HG02938 (cell line): ENCODE measurements around the gene PTPRF.
"Not testable (repeated sequence)": the region's sequence is repeated elsewhere in the genome, so short reads cannot be mapped to it uniquely, and the experiment has no call there.

ENCODE experiments used
- ATAC-seq: cut with Tn5 transposase; IDR thresholded peaks from one replicate; pipeline ENCODE4 v1.9.1; 2021; ENCODE audit warnings: mild to moderate bottlenecking, moderate library complexity; ENCODE audit not compliant: unreplicated experiment

The PTPRF gene

DNA sequence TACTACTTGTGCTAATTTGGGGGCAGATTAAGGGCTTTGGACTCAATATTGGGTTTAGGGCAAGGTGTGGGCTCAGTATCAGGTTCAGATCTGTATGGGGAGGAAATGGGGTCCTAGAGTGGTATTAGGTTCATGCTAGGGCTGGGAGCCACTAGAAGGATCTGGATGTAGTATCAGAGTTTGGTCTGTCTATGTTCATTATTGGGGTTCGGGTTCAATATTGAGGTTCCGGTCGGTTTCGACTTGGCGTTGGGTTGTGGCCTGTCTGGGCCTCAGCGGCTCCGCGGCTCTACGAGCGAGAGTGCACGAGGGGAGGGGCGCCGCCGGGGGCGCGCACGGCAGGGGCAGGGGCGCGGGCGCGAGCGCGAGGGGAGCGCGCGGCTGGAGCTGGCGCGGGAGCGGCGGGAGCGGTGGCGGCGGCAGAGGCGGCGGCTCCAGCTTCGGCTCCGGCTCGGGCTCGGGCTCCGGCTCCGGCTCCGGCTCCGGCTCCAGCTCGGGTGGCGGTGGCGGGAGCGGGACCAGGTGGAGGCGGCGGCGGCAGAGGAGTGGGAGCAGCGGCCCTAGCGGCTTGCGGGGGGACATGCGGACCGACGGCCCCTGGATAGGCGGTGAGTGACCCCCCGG is at the start of gene PTPRF:
TSS of gene PTPRF (plus strand) at position 401 of the 624 bp plus-strand sequence. CDS start 14,193 bp downstream, outside the sequence.
- no peak for ATAC-seq

DNA sequence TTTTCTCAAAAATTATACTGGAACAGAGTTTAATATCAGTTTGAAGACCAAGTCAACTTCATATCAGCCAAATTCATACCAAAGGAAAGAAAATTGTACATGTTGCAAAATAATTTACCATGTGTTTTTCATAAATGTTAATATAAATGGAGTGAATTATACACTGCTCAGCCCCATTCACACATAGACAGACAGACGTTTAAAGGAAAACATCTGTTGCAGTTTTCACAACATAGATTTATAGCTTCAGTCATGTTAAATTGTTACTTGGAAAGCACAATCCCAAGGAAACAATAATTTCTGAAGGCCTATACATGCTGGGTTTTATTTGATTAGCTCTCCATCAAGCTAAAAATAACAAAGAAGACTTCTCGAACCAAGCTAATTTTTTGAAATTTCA is 49.2 kb upstream of the PTPRF start:
- no peak for ATAC-seq

DNA sequence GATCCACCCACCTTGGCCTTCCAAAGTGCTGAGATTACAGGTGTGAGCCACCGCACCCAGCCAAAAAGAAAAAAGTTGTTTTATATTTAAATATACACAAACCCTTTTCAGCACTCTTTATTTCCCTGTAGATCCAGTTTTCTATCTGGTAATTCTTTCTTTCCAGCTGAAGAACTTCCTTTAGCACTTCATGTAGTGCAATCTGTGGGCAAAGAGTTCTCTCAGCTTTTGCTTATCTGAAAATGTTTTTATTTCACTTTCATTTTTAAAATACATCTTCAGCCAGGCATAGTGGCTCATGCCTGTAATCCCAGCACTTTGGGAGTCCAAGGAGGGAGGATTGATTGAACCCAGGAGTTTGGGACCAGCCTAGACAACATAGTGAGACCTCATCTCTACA is 48.5 kb upstream of the PTPRF start:
- no peak for ATAC-seq

DNA sequence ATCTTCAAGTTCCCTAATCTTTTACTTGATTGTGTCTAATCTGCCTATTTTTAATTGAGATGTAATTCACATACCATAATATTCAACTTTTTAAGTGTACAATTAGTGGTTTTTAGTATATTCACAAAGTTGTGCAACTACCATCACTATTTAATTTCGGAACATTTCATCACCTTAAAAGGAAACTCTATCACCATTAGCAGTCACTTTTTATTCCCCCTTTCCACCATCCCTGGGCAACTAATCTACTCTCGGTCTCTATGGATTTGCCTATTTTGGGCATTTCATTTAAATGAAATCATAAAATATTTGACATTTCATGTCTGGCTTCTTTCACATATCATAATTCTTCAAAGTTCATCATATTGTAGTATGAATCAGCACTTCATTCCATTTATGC is 46.3 kb upstream of the PTPRF start:
- ATAC-seq, result no peak

DNA sequence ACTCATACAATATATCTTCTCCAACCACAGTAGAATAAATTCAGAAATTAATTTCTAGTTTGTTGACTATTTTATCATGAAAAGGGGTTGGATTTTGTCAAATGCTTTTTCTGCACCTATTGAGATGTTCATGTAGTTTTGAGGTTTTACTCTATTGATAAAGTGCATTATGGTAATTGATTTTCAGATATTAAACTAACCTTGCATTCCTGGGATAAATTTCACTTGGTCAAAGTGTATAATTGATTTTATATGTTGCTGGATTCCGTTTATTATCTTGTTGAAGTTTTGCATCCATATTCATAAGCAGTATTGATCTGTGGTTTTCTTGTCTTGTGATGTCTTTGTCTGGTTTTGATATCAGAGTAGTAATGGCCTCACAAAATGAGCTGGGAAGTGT is 42.5 kb upstream of the PTPRF start:
- ATAC-seq, result no peak

DNA sequence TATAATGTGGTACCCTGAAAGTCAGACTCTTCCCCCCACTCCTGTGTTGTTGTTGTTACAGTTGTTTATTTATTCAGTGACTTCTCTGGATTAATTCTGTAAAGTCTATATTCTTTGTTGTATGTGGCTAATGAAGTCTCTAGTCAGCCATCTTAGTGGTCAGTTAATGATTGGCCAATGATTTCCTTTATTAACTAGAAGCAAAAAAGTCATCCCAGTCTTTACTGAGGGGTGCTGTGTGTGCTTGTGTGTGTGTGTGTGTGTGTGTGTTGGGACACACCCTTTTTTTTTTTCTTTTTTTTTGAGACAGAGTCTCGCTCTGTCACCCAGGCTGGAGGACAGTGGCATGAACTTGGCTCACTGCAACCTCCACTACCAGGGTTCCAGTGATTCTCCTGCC is 39.6 kb upstream of the PTPRF start:
- ATAC-seq, result no peak

DNA sequence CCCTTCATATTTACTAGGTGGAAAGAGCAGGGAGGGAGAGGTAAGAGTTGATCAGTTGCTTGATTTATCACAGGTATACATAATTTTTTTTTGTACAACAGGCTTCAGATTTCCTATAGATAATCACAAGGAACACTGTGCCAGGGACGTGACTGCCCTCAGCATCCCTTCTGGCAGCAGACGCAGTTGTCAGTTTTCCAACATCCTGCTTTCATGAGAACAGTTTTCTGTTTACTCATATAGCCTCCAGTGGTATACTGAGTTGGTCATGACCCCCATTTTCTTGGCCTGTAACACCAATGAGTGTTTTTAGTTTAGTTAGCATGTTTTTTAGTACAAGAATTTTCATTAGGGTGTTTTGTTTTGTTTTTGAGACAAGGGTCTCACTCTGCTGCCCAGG is 37.9 kb upstream of the PTPRF start:
- no peak for ATAC-seq

DNA sequence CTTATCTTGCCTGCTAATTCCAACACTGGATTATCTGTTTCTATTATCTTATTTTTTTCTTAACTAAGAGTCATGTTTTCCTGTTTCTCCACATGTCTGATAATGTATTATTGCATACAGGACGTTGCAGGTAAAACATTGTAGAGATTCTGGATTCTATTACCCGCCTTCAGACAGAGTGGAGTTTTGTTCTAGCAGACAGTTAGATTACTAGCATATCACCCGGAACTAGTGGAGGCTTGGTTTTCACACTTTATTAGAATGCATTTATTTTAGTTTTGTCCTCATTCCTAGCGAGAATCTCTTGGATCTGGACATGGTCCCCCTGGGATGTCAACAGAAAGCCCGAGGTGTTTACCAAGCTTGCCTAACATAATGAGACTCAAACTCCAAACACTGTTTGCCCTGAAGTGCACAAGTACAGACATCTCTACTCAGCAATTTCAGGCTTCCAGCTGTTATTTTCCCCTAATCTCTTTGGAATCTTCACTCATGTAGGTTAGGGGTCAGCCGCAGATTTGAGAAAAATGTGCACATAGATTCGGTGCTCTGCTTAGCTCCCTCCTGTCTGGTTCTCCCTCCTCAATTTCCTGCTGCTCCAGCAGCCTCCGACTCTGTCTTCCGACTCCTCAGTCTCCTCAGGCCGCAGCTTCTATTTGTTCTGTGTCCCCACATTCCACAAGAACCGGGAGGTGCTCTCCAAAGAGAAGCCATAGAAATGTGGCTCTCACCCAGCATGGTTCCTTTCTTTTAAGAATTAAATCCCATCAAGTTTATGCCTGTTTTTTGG is 36.8 kb upstream of the PTPRF start:
- no peak for ATAC-seq

DNA sequence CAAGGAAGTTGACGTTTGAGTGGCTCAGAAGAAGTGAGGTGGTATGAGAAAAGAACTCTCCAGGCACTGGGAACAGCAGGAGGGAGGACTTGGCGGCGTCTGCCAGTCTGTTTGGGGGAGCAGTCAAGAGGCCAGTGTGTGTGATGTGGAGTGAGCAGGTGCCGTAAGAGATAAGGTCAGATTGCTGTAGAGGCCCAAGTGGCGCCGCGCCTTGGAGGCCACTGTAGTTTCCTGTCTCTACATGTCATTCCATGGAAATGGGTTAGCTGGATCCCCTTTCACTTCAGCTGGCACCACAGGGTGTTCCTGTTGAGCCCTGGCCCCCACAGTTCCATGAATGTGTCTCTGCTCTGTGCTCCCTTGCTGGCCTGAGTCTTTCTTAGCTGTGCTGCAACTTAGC is 35.5 kb upstream of the PTPRF start:
- no peak for ATAC-seq

DNA sequence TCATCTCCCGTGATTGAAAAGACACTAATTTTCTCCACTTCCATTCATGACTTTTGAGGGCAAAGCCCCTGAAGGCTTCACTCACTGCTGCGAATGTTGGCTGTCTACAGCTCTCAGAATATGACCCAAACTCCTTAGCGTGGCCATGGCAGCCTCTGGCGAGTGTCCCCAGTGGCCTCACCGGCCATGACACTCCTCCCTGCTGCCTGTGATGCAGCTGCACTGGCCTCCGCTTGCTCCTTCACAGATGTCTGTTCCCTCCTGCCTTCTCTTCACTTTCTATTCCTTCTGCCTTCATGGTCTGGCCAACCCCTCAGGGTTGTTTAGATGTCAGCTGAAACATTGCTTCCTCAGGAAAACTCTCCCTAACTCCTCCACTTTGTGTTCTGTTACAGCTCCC is 30.8 kb upstream of the PTPRF start:
- ATAC-seq, result no peak

DNA sequence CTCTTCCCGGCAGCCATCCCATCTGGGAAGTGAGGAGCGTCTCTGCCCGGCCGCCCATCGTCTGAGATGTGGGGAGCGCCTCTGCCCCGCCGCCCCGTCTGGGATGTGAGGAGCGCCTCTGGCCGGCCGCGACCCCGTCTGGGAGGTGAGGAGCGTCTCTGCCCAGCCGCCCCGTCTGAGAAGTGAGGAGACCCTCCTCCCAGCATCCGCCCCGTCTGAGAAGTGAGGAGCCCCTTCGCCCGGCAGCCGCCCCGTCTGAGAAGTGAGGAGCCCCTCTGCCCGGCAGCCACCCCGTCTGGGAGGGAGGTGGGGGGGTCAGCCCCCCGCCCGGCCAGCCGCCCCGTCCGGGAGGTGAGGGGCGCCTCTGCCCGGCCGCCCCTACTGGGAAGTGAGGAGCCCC is 28.9 kb upstream of the PTPRF start:
- not testable (repeated sequence) for ATAC-seq

DNA sequence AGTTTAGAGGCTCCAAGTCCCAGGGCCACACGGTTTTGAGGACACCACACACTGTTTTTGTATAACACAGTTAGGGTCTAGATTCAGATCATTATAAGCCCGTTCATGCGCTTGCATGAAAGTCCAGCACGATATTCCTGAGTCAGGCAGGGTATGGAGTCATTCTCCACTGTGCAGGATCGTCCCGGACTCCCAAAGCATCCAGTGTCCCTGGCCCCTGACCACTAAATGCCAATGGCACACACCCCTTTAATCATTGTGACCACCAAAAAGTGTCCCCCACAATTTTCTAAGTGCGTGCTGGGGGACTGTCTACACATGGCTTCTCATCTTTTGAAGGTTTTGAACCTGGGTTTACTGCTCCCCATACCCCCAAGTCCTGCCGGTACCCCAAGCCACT is 27.1 kb upstream of the PTPRF start:
- ATAC-seq, result no peak

DNA sequence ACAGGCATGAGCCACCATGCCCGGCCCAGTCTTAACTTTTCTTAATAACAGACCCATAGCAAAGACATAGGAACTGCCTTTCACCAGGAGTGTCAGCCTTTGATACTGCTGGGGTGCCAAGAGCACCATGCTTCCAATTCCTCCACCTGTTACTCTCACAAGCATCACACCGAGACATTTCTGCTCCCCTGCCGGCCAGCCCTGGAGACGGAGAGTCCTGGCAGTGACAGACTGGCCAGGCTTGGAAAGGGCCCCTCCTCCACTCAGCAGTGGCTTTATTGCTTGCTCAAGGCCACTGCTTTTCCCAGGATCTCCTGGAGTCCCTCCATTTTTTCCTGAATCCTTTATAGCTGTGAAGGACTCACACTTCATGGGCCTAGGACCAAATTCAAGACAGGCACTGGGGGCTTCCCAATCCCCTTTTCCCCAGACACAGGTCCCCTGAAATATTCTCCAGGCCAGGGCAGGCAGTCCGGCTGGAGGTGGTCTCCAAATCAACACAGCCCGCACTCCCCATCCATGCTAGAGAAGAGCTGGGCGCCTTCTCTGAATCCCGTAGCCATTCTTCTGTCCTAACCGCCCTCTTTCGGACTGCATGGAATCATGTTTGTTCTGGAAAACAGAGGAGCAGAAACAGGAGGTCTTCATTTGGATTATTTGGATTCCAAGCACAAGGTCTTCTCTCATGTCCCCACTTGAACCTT is 25.5 kb upstream of the PTPRF start:
- ATAC-seq, result no peak

DNA sequence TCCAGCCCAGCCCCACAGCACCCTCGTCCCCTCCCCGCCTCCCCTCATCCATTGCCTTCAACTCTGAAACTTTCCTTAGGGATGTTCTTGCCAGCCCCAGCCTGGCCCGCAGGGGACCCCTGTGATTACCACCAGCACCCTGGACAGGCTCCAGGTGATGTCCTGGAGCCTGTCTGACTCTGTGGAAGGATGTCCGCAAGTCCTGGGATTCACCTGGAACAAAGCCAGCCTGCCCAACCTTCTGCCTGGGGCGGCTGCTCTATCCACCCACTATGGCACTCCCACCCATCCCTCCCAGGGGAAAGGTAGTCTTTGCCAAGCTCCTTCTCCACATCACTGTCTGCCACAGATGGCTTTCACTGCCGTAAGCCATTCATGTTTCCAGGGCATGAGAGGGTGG is 24.4 kb upstream of the PTPRF start:
- no peak for ATAC-seq

DNA sequence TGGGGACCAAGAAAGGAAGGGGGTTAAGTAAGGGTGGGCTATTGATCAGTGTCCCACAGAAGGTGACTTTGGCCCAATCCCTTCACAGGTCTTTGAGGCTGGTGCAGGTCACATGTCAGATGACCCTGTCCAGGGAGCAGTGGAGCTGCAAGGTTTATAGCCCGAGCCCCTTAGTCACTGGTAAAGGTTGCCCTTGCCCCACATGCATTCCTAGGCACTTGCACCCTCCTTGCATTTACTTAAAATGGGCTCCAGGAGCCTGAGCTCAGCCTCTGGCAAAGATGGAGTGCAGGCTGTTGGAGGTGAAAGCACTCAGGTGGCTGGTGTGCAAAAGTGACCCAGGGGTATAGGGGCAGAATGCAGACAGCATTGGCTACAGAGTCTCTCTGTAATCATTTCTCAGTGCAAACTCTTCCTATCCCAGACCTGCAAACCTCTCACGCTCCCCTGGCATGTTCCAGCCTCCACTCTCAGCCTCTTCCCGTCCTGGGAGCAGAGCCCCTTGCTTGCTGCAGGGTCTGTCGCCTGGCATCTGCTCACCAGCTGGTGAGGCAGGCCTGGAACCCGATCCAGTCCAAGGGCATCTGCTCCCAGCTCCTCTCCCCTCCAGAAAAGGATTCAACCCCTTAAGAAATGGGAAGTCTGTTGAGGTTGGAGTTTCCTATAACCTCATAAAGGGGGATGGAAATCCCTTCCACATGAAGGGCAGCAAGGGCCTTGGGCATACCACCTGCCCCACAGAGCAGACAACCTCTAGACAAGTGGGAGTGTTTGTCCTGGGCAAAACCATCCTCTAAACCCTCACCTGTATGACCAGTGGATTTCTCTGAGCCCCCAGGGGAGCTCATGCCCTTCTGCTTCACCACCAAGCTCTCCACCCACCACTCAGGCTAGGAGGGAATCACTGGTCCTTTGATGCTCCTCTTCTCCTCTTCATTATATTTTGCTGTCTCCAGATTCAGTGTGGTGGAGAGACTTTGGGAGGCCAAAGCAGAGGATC is 23.1 kb upstream of the PTPRF start:
- no peak for ATAC-seq

DNA sequence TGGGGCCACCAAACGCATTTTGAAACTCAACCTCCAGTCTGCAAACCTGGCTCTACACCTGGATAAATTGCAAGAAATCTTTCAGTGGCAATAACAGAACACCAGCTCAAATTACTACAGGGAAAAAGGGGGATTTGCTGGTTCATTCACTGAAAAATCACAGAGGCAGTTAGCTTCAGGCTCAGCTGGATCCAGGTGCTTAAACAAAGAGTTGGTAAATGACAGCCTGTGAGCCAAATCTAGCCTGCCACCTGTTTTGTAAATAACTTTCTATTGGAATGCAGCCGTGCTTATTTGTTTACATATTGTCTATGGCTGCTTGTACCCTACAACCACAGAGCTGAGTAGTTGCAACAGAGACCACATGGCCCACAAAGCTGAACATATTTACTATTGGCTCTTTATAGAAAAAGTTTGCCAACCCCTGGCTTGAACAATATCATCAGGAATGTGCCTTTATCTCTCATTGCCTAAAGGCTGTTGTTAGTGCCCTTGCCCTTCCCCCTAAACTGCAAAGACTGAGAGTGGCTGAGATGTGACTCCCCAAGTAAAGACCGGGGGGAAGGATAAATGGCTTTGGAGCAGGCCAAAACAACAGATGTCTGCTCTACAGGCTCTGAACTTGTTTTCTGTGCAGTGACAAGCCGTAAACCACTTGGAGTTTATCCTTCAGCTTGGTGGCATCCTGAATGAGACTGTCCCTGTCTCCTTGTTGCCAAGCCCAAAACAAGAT is 21.5 kb upstream of the PTPRF start:
- ATAC-seq, result no peak

DNA sequence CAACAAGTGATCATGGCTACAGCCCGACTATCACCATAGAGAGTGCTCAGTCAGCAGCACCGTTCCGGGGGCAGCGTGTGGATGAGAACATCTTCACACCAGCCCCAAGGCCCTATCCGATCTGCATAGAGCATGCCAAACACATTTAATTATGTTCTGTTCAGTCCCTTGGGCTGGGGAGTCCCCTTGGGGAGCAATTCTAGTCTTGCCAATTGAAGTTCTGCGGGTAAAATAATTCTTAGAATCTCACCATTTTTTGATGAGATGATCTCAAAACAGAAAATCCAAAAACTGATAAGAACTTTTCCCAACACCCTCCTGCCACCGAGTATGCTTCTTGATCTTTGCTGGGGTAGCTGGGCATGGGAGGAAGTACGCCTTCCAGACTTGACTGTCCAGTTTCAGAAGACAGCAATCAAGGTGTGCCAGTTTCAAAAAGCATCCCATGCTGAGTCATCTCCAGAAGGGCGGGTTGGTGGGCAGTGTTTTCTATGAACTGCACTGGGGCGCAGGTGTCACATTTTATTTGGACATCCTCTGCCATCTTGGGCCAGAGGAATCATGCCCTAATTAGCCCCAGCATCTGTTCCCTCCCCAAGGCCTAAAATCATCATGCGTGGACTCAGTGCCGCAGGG is 20.8 kb upstream of the PTPRF start:
- no peak for ATAC-seq

DNA sequence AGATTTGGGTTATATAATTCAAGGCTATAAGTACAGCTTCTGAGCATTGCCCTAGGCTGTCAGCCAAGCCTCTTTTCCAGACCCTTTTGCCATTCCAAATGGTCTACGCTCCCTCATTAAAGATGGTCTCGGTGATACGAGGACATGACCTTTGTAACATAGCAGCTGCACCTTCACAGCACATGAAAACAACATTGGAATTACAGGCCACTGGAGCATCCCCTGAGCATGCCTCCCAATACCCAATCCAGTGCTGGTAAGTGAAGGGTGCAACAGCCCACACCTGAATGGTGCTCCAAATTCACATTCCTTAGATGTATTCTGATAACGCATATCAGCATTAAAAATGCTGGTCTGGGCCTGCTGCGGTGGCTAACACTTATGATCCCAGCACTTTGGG is 20.1 kb upstream of the PTPRF start:
- no peak for ATAC-seq

DNA sequence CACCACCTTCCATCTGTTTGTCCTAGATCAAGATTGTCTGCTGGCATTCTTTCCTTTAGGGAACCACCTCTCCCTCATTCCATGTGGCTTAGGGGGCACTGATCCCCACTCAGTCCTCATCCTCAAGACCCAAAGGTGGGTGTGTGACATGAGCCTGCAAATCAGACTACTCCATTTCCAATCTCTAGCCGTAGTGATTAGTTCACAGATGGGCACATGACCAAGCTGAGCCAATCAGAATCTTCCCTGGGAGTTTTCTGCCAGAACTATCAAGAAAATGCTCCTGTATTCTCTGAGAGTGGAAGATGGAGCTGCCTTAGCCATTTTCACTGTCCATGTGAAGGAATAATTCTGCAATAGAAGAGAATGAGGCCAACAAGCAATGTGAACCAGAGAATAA is 19.3 kb upstream of the PTPRF start:
- ATAC-seq, result no peak

DNA sequence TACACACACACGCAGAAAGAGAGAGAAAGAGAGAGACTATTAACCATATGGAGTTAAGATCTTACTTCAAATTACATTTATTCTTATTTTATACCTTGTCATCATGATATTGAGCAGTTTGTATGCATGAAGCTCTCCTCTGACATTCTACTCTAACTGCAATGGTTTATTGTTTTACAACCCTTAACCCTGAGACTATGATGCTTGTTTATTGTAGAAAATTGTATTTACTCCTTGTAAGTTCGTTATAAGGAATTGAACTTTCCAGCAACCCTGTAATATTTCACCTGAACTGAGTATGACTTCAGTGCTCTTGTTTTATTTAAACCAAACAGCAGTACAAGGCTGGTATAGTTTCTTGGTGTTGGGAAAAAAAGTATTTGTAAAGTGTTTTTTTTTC is 18.6 kb upstream of the PTPRF start:
- no peak for ATAC-seq
